Measurements from ENCODE around the gene ST3GAL2. TPM values are rescaled to one million over a fixed set of nuclear protein-coding genes. Genes with fewer than 3 reads are reported as not detected.

Gene ST3GAL2
- total and polyA plus RNA-seq, 2 of the 4 experiments (the other 2 are of a cell fraction): 17.4 to 17.7 TPM

- Histone ChIP-seq H4K91ac (ENCODE audit: insufficient read depth, low read depth, low read length) (no peak overlapping the region; the same call in 1 of the 2 replicates), H3K36me3 (ENCODE audit: control insufficient read depth, insufficient read depth, low read length) (peaks cover 23% of the 10 kb centered on the region; the same call in 1 of the 2 replicates), H2AK5ac (ENCODE audit: low read depth, low read length) (0 out of 2 replicates have a peak overlapping the region, but pooled peaks have one; percentile 39), H4K5ac (ENCODE audit: low read depth, low read length) (no peak overlapping the region), H3K9ac (ENCODE audit: low read depth, low read length) (no peak overlapping the region), H3K56ac (ENCODE audit: extremely low read depth, insufficient read depth, low read length) (no peak overlapping the region), H4K8ac (ENCODE audit: low read depth in 2 of 2, low read length in 2 of 2) (no peak overlapping the region), H2BK15ac (ENCODE audit: low read depth, low read length) (no peak overlapping the region), H3K79me1 (ENCODE audit: low read depth in 1 of 2, low read length in 2 of 2) (peaks cover under 1 to 61% of the 10 kb centered on the region in 2 experiments; a peak in 3 of 4 replicates), H3K4me2 (ENCODE audit: low read depth, low read length) (no peak overlapping the region), H3K27me3 (ENCODE audit: control insufficient read depth, insufficient read depth, low read length) (no peaks in the 10 kb centered on the region), H3K4me3 (ENCODE audit: insufficient read depth, low read depth, low read length) (no peak overlapping the region), H3K23ac (ENCODE audit: low read depth, low read length) (no peak overlapping the region), H4K20me1 (ENCODE audit: insufficient read depth, low read length) (peaks cover 5% of the 10 kb centered on the region), H3K14ac (replicated peaks; ENCODE audit: low read depth, low read length) (no peak overlapping the region), H3K4ac (ENCODE audit: low read depth, low read length) (0 out of 2 replicates have a peak overlapping the region, but pooled peaks have one; percentile 20), H3K9me1 (ENCODE audit: insufficient read depth, low read length) (peaks cover 13% of the 10 kb centered on the region), H3K18ac (ENCODE audit: low read depth, low read length) (no peak overlapping the region), H3K9me3 (ENCODE audit: control insufficient read depth, insufficient read depth, low read length) (no peaks in the 10 kb centered on the region), H2BK20ac (ENCODE audit: low read depth, low read length) (no peak overlapping the region), H2BK120ac (ENCODE audit: low read depth, low read length) (no peak overlapping the region), H2AK9ac (replicated peaks; ENCODE audit: low read depth, low read length, poor library complexity) (peak overlapping the region; percentile 74), H3K4me1 (ENCODE audit: control insufficient read depth, insufficient read depth, low read length) (peaks cover 9% of the 10 kb centered on the region), H2AFZ (replicated peaks; ENCODE audit: low read length, poor library complexity) (peak overlapping the region; percentile 46), H2BK5ac (ENCODE audit: low read depth, low read length, poor library complexity, severe bottlenecking) (no peak overlapping the region), H3K27ac (ENCODE audit: insufficient read depth, low read length) (no peak overlapping the region)
- BruUV-seq (replicated peaks): no TSS peak
- ChIA-PET CTCF (no interaction called here), POLR2A (ENCODE audit: unreplicated experiment) (no interaction called here)
- DNase-seq (peak; percentile 22), ATAC-seq (ENCODE audit: low read depth) (peak; percentile 73)
- TF ChIP-seq USF2 (IDR thresholded peaks at IDR 0.05; ENCODE audit: low read depth, low read length): no peak
- TF ChIP-seq BHLHE40 (IDR thresholded peaks at IDR 0.05; ENCODE audit: low read depth, low read length): no peak
- no peak for TF ChIP-seq RCOR1 (IDR thresholded peaks at IDR 0.05; ENCODE audit: insufficient replicate concordance, low read length)
- TF ChIP-seq CTCF (conservative IDR thresholded peaks at IDR 0.05; ENCODE audit: low read depth, low read length): peak; percentile 57
- TF ChIP-seq POLR2A (IDR thresholded peaks at IDR 0.05; ENCODE audit: low read depth, low read length): no peak
- TF ChIP-seq MAFK (IDR thresholded peaks at IDR 0.05; ENCODE audit: low read depth, low read length): no peak
- TF ChIP-seq CEBPB (IDR thresholded peaks at IDR 0.05; ENCODE audit: low read depth, low read length): no peak
- no peak for TF ChIP-seq NFE2L2 (IDR thresholded peaks at IDR 0.05; ENCODE audit: low read depth, low read length)
- no peak for TF ChIP-seq FOS (IDR thresholded peaks at IDR 0.05; ENCODE audit: low read depth, low read length)
- TF ChIP-seq RAD21 (IDR thresholded peaks at IDR 0.05; ENCODE audit: low read length): peak; percentile 74
- no peak for TF ChIP-seq ELK1 (IDR thresholded peaks at IDR 0.05; ENCODE audit: borderline replicate concordance, low read depth, low read length)
- TF ChIP-seq SMC3 (IDR thresholded peaks at IDR 0.05; ENCODE audit: low read depth, low read length): peak; percentile 69
- TF ChIP-seq MAZ (IDR thresholded peaks at IDR 0.05; ENCODE audit: borderline replicate concordance, low read depth, low read length): no peak
- no peak for TF ChIP-seq RFX5 (IDR thresholded peaks at IDR 0.05; ENCODE audit: low read depth, low read length)
- TF ChIP-seq MXI1 (IDR thresholded peaks at IDR 0.05; ENCODE audit: borderline replicate concordance, low read depth, low read length): no peak
- dilution Hi-C loops (cut with HindIII; ENCODE audit: low sequenced_read_pairs, unreplicated experiment) (no loop called here), in situ Hi-C loops (cut with MboI; ENCODE audit: low sequenced_read_pairs) (no loop called here), intact Hi-C loops (cut with micrococcal nuclease) (loop anchor here (5.0 kb wide), 1 partner anchor 82 kb away; no protein-coding TSS in a partner anchor)
- 53% methylated on average over 3 of the region's 8 CpGs; no CpG with 5 or more reads in 1 of the 2 experiments for WGBS, 2 experiments (ENCODE audit: extremely low coverage in 2 of 2, insufficient read length in 1 of 2)
Observed at GRCh38 chr16:70395345-70395901, 43.5 kb downstream of the ST3GAL2 start.

All from IMR-90 (cell line).